Activated T-cell treated with anti-CD3 and anti-CD28 coated beads for 1 hour (primary cell): Measurements from ENCODE around the gene CORIN.

Experiments used
- DNase-seq: peaks from one replicate; pipeline ENCODE4 v3.0.0-alpha.2; 2020; ENCODE audit warnings: low read depth

The CORIN gene

GRCh38 chr4:47642191-47642830 lies 195.6 kb downstream of the CORIN start:
- DNase-seq: no peak

GRCh38 chr4:47641755-47642154 lies 196.1 kb downstream of the CORIN start:
- no peak for DNase-seq

- no peak for DNase-seq
Observed at GRCh38 chr4:47640911-47641310, 197.0 kb downstream of the CORIN start.

- DNase-seq: no peak
Observed at GRCh38 chr4:47639531-47639930, 198.3 kb downstream of the CORIN start.

GRCh38 chr4:47631161-47631560 lies 206.7 kb downstream of the CORIN start:
- no peak for DNase-seq

- DNase-seq: no peak
Observed at GRCh38 chr4:47624031-47624441, 213.8 kb downstream of the CORIN start.

- no peak for DNase-seq
Observed at GRCh38 chr4:47621181-47621580, 216.7 kb downstream of the CORIN start.

GRCh38 chr4:47619691-47620090 lies 218.2 kb downstream of the CORIN start:
- no peak for DNase-seq

- DNase-seq: no peak
Observed at GRCh38 chr4:47617607-47618006, 220.3 kb downstream of the CORIN start.

- DNase-seq: no peak
Observed at GRCh38 chr4:47615385-47615784, 222.5 kb downstream of the CORIN start.

GRCh38 chr4:47612116-47613023 lies 225.5 kb downstream of the CORIN start:
- DNase-seq: no peak

- DNase-seq: no peak
Observed at GRCh38 chr4:47606482-47606881, 231.4 kb downstream of the CORIN start.

- no peak for DNase-seq
Observed at GRCh38 chr4:47598896-47599295, 239.0 kb downstream of the CORIN start.

- no peak for DNase-seq
Observed at GRCh38 chr4:47598320-47598719, 239.5 kb downstream of the CORIN start.

- DNase-seq: no peak
Observed at GRCh38 chr4:47597696-47598095, 240.2 kb downstream of the CORIN start.

GRCh38 chr4:47590325-47590724 lies 247.5 kb downstream of the CORIN start:
- DNase-seq: no peak

GRCh38 chr4:47579235-47579634 lies 258.6 kb downstream of the CORIN start:
- no peak for DNase-seq

GRCh38 chr4:47577779-47578553 lies 259.9 kb downstream of the CORIN start:
- no peak for DNase-seq

GRCh38 chr4:47572981-47573380 lies 264.9 kb downstream of the CORIN start:
- DNase-seq: no peak

GRCh38 chr4:47570816-47571215 lies 267.1 kb downstream of the CORIN start:
- DNase-seq: no peak

GRCh38 chr4:47567511-47567910 lies 270.4 kb downstream of the CORIN start:
- DNase-seq: no peak

GRCh38 chr4:47566969-47567368 lies 270.9 kb downstream of the CORIN start:
- DNase-seq: no peak

GRCh38 chr4:47566566-47566965 lies 271.3 kb downstream of the CORIN start:
- no peak for DNase-seq
